Calu3 (cell line): Measurements from ENCODE around the gene FBXO34. TPM values are rescaled to one million over a fixed set of nuclear protein-coding genes. Genes with fewer than 3 reads are reported as not detected.
A peak's percentile ranks its signal among the peaks of the same experiment; 100 is the strongest.

Experiments
- BruUV-seq: library from RNA; stranded (reverse); fragments of 400-500 nt; replicated peaks from 2 replicates; lab custom pipeline; 2021; lab: Mats Ljungman, UMichigan
- CTCF ChIA-PET: fragments of 300-600 bp; sonication (Branson Sonifier 250); formaldehyde crosslinking; loops from one replicate; lab custom pipeline; 2022; ENCODE audit warnings: antibody characterized with exemption; lab: Charles Lee
- DNase-seq: peaks from one replicate; pipeline ENCODE4 v3.0.0; 2022
- H3K27ac Mint-ChIP-seq: one replicate; pipeline ENCODE4 v1.8.0; 2022; ENCODE audit warnings: mixed read lengths; ENCODE audit not compliant: unreplicated experiment
- H3K27me3 Mint-ChIP-seq: one replicate; pipeline ENCODE4 v1.8.0; 2022; ENCODE audit warnings: mixed read lengths; ENCODE audit not compliant: unreplicated experiment
- H3K36me3 Mint-ChIP-seq: one replicate; pipeline ENCODE4 v1.8.0; 2022; ENCODE audit warnings: mild to moderate bottlenecking, moderate library complexity, mixed read lengths; ENCODE audit not compliant: insufficient read depth, unreplicated experiment
- H3K4me1 Mint-ChIP-seq: one replicate; pipeline ENCODE4 v1.8.0; 2022; ENCODE audit warnings: mild to moderate bottlenecking, low read depth, mixed read lengths; ENCODE audit not compliant: unreplicated experiment
- H3K4me3 Mint-ChIP-seq: one replicate; pipeline ENCODE4 v1.8.0; 2022; ENCODE audit warnings: mild to moderate bottlenecking, low read depth, moderate library complexity, mixed read lengths; ENCODE audit not compliant: unreplicated experiment
- H3K9me3 Mint-ChIP-seq: one replicate; pipeline ENCODE4 v1.8.0; 2022; ENCODE audit warnings: low read depth, mixed read lengths; ENCODE audit not compliant: unreplicated experiment
- CTCF ChIP-seq: fragments of 200-600 bp; IDR thresholded peaks from one replicate; pipeline ENCODE4 v1.8.0; 2022; ENCODE audit warnings: antibody characterized with exemption; ENCODE audit not compliant: unreplicated experiment
- intact Hi-C: fragments of 100-400 bp; cut with micrococcal nuclease; formaldehyde crosslinking; loops from one replicate; pipeline ENCODE4 v1.10.0; 2022; ENCODE audit not compliant: unreplicated experiment
- total RNA-seq: library from RNA; stranded (reverse); gene quantifications from 2 replicates; pipeline ENCODE4 v1.2.3, GENCODE V29; 2022

The FBXO34 gene
- total RNA-seq, 1 experiment from 2014 or later, result 30.0 TPM

DNA sequence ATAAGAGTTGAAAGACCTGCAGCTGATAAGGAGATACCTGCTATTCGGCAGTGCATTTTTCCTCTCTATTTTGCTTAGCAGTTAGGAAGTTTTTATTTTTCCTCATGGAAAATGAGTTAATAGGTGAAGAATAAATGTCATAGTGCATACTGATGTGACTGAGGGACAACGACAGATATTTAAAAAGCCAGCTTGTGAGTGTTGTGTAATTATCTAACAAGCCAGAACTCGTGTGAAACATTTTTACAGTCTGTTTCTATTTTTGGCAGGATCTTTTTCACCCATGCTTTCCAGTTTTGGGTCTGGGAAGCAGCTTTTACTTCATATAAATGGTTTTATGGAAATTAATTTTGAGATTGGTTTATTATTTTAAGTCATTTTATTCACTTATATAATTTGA, 2.9 kb downstream of the FBXO34 start:
- Mint-ChIP-seq H3K4me1 (peaks cover 28% of the 10 kb centered on the region), H3K9me3 (no peaks in the 10 kb centered on the region), H3K36me3 (peaks cover 28% of the 10 kb centered on the region), H3K27ac (peak overlapping the region; percentile 81), H3K27me3 (no peaks in the 10 kb centered on the region), H3K4me3 (peak overlapping the region; percentile 78)
- no peak for DNase-seq
- intact Hi-C loops, result loop anchor here (5.0 kb wide), 1 partner anchor 63 kb away; no protein-coding TSS in a partner anchor
- TF ChIP-seq CTCF, result no peak
- CTCF ChIA-PET, result interaction anchor here (0.5 kb wide), 1 partner anchor 16 kb away, joined by 5 read pairs; no protein-coding TSS in a partner anchor
- no TSS peak for BruUV-seq

GRCh38 chr14:55274751-55275150, 3.5 kb downstream of the FBXO34 start:
- CTCF ChIA-PET, result interaction anchor here (0.5 kb wide), 1 partner anchor 16 kb away, joined by 5 read pairs; no protein-coding TSS in a partner anchor
- Mint-ChIP-seq H3K27me3 (no peaks in the 10 kb centered on the region), H3K9me3 (no peaks in the 10 kb centered on the region), H3K27ac (peak overlapping the region; percentile 42), H3K4me3 (no peak overlapping the region), H3K4me1 (peaks cover 28% of the 10 kb centered on the region), H3K36me3 (peaks cover 28% of the 10 kb centered on the region)
- no peak for DNase-seq
- intact Hi-C loops, result loop anchor here (5.0 kb wide), 1 partner anchor 63 kb away; no protein-coding TSS in a partner anchor
- no peak for TF ChIP-seq CTCF
- BruUV-seq, result no TSS peak

GRCh38 chr14:55276736-55277135, 5.5 kb downstream of the FBXO34 start:
- DNase-seq, result no peak
- intact Hi-C loops, result no loop called here
- CTCF ChIA-PET, result no interaction called here
- no peak for TF ChIP-seq CTCF
- peaks cover 20% of the 10 kb centered on the region for H3K36me3 Mint-ChIP-seq
- no peak overlapping the region for H3K4me3 Mint-ChIP-seq
- H3K4me1 Mint-ChIP-seq, result peaks cover 30% of the 10 kb centered on the region
- H3K27me3 Mint-ChIP-seq, result no peaks in the 10 kb centered on the region
- no peaks in the 10 kb centered on the region for H3K9me3 Mint-ChIP-seq
- no peak overlapping the region for H3K27ac Mint-ChIP-seq
- no TSS peak for BruUV-seq

- intact Hi-C loops, result no loop called here
- Mint-ChIP-seq H3K4me3 (no peak overlapping the region), H3K27ac (no peak overlapping the region), H3K36me3 (peaks cover 8% of the 10 kb centered on the region), H3K9me3 (no peaks in the 10 kb centered on the region), H3K4me1 (peaks cover 25% of the 10 kb centered on the region), H3K27me3 (no peaks in the 10 kb centered on the region)
- no peak for DNase-seq
- CTCF ChIA-PET, result no interaction called here
- no peak for TF ChIP-seq CTCF
- no TSS peak for BruUV-seq
Measured at GRCh38 chr14:55277972-55278740, 6.9 kb downstream of the FBXO34 start.
